K562 (cell line): ENCODE measurements around the gene ZNF559. TPM values are rescaled to one million over a fixed set of nuclear protein-coding genes. Genes with fewer than 3 reads are reported as not detected.
A peak's percentile ranks its signal among the peaks of the same experiment; 100 is the strongest.

Experiments
- ATAC-seq: fragments of 200-7000 bp; cut with Tn5 transposase; 3 replicates; pipeline ENCODE4 v1.9.1; 2020; ENCODE audit warnings: moderate library complexity
- BruUV-seq: library from RNA; stranded (reverse); fragments of 400-500 nt; replicated peaks from 2 replicates; lab custom pipeline; 2021; lab: Mats Ljungman, UMichigan
- CTCF ChIA-PET: fragments of 300-600 bp; formaldehyde crosslinking; extraction: SDS; loops from one replicate; lab custom pipeline; 2021; ENCODE audit warnings: low intra/inter-chr PET ratio; lab: Yijun Ruan, JAX
- POLR2A ChIA-PET: fragments of 300-600, 350-650 bp; sonication (Branson Sonifier 250); formaldehyde crosslinking; extraction: SDS; loops from one replicate; lab custom pipeline; 2021; ENCODE audit warnings: antibody characterized with exemption, inconsistent platforms; lab: Yijun Ruan, JAX
- DNase-seq, 4 experiments: peaks; one replicate each; pipeline versions ENCODE4 v3.0.0 to v3.0.0-alpha.2; 2011 to 2018; ENCODE audit warnings: low spot score in 3 of 4, mixed read lengths in 3 of 4; ENCODE audit errors: extremely low read depth in 1 of 4
- FAIRE-seq: peaks from 2 replicates; lab custom pipeline; 2011; peaks lifted over from hg19 to GRCh38; lab: Jason Lieb, UNC
- H2AFZ ChIP-seq: 2 replicates; pipeline ENCODE4 v1.6.0; 2011; ENCODE audit warnings: low read depth, low read length, control low read depth, inconsistent platforms
- H3K27ac ChIP-seq: fragments of 200-600 bp; 3 replicates; pipeline ENCODE4 v1.8.0; 2011; ENCODE audit warnings: low read depth, mild to moderate bottlenecking, control low read depth, inconsistent platforms, low read length, moderate library complexity, mixed read lengths; ENCODE audit errors: extremely low read depth
- H3K27me3 ChIP-seq, 2 experiments: fragments of 300-600 bp in 1 of 2; 2 replicates in 1 of 2; 3 replicates in 1 of 2; pipeline versions ENCODE4 v1.6.0 to v1.8.0; 2011; ENCODE audit warnings: inconsistent platforms in 2 of 2, low read length in 2 of 2, mild to moderate bottlenecking in 1 of 2, mixed read lengths in 1 of 2, moderate library complexity in 1 of 2; ENCODE audit not compliant: control insufficient read depth in 2 of 2, insufficient read depth in 2 of 2
- H3K36me3 ChIP-seq: fragments of 300-600 bp; 3 replicates; pipeline ENCODE4 v1.8.0; 2011; ENCODE audit warnings: mild to moderate bottlenecking, low read length, inconsistent platforms; ENCODE audit not compliant: control insufficient read depth, insufficient read depth
- H3K4me1 ChIP-seq, 2 experiments: fragments of 200-600 bp in 1 of 2; replicated peaks in 1 of 2; 2 replicates in 1 of 2; 3 replicates in 1 of 2; pipeline versions ENCODE4 v1.5.1 to v1.8.0; 2011; ENCODE audit warnings: inconsistent platforms in 2 of 2, low read length in 2 of 2, mild to moderate bottlenecking in 1 of 2, mixed read lengths in 1 of 2, moderate library complexity in 1 of 2; ENCODE audit not compliant: control insufficient read depth in 2 of 2, insufficient read depth in 2 of 2
- H3K4me2 ChIP-seq: 2 replicates; pipeline ENCODE4 v1.6.1; 2011; ENCODE audit warnings: low read length, control low read depth, inconsistent platforms, mixed read lengths; ENCODE audit not compliant: insufficient read depth
- H3K4me3 ChIP-seq: fragments of 200-600 bp; sonication (generic), shearing (Covaris generic); 2 replicates; pipeline ENCODE4 v1.5.1; 2016; ENCODE audit warnings: control low read depth, inconsistent platforms
- H3K79me2 ChIP-seq: fragments of 200-600 bp; 3 replicates; pipeline ENCODE4 v1.8.0; 2011; ENCODE audit warnings: low read length, inconsistent platforms; ENCODE audit not compliant: control insufficient read depth, insufficient read depth
- H3K9ac ChIP-seq, 2 experiments: 2 replicates each; pipeline versions ENCODE4 v1.6.0 to v1.6.1; 2011; ENCODE audit warnings: low read depth in 2 of 2, low read length in 2 of 2, control low read depth in 1 of 2, inconsistent platforms in 1 of 2, mild to moderate bottlenecking in 1 of 2, mixed read lengths in 1 of 2; ENCODE audit not compliant: insufficient read depth in 1 of 2
- H3K9me1 ChIP-seq: one replicate; pipeline ENCODE4 v1.6.0; 2011; ENCODE audit warnings: inconsistent platforms, mild to moderate bottlenecking, low read length, moderate library complexity; ENCODE audit not compliant: control insufficient read depth, insufficient read depth
- H3K9me3 ChIP-seq: replicated peaks from 2 replicates; pipeline ENCODE4 v1.5.1; 2011; ENCODE audit warnings: low read depth, low read length, inconsistent platforms; ENCODE audit not compliant: control insufficient read depth, insufficient read depth
- H4K20me1 ChIP-seq: replicated peaks from 2 replicates; pipeline ENCODE4 v1.6.1; 2011; ENCODE audit warnings: low read length, inconsistent platforms, mixed read lengths; ENCODE audit not compliant: control insufficient read depth, insufficient read depth
- CREBBP ChIP-seq: IDR thresholded peaks from one replicate; pipeline ENCODE4 v1.6.1; 2012; ENCODE audit warnings: low read depth, mild to moderate bottlenecking, control low read depth, inconsistent platforms, low read length
- CTCF ChIP-seq, 3 experiments: IDR thresholded peaks in 2 of 3; conservative IDR thresholded peaks in 1 of 3; 2 replicates each; pipeline ENCODE4 v1.5.1; 2011 to 2012; ENCODE audit warnings: low read length in 3 of 3, mild to moderate bottlenecking in 3 of 3, control low read depth in 2 of 3, improper control_type of control experiment in 1 of 3, inconsistent platforms in 1 of 3, low read depth in 1 of 3, mixed read lengths in 1 of 3, moderate library complexity in 1 of 3; ENCODE audit not compliant: insufficient read depth in 2 of 3
- CTCFL ChIP-seq: IDR thresholded peaks from 2 replicates; pipeline ENCODE4 v1.6.1; 2011; ENCODE audit warnings: borderline replicate concordance, low read depth, mild to moderate bottlenecking, moderate library complexity, low read length; ENCODE audit not compliant: insufficient read depth, poor library complexity, severe bottlenecking
- HCFC1 ChIP-seq: IDR thresholded peaks from 2 replicates; pipeline ENCODE4 v1.6.1; 2012; ENCODE audit warnings: low read depth, low read length, improper control_type of control experiment
- HMGXB4 ChIP-seq: sonication (generic); formaldehyde crosslinking; IDR thresholded peaks from 2 replicates; pipeline ENCODE4 v1.8.1; 2023; ENCODE audit warnings: mild to moderate bottlenecking, missing genetic modification reagents
- KLF1 ChIP-seq: fragments of 450-650 bp; IDR thresholded peaks from 2 replicates; pipeline ENCODE4 v1.6.1; 2016; ENCODE audit warnings: missing genetic modification characterization, missing compliant biosample characterization
- POLR3G ChIP-seq: IDR thresholded peaks from 2 replicates; pipeline ENCODE4 v1.6.1; 2011; ENCODE audit not compliant: insufficient read length, insufficient replicate concordance; ENCODE audit errors: extremely low read depth
- RB1 ChIP-seq: fragments of 450-650 bp; IDR thresholded peaks from 2 replicates; pipeline ENCODE4 v1.6.1; 2017; ENCODE audit warnings: low read depth, mild to moderate bottlenecking
- RBM25 ChIP-seq: fragments of 200-400 bp; formaldehyde crosslinking; IDR thresholded peaks from 2 replicates; pipeline ENCODE4 v1.6.1; 2018; ENCODE audit warnings: low read length, low read depth, moderate library complexity; ENCODE audit not compliant: severe bottlenecking
- ZNF232 ChIP-seq: sonication (generic); formaldehyde crosslinking; IDR thresholded peaks from 2 replicates; pipeline ENCODE4 v1.8.0; 2022; ENCODE audit warnings: mild to moderate bottlenecking, missing genetic modification reagents
- WGBS: fragments of 100-300 bp; shearing (Covaris generic); methylation state at CpG from one replicate; pipeline ENCODE4 v1.1.6; 2016; ENCODE audit warnings: low coverage, mixed read lengths; ENCODE audit not compliant: insufficient coverage; ENCODE audit errors: missing lambda C conversion rate; 5-methylcytosine and 5-hydroxymethylcytosine counted together
- in situ Hi-C: fragments of 300-500 bp; cut with MboI; formaldehyde crosslinking; loops from 4 replicates; pipeline ENCODE4 v1.15.0; 2018; ENCODE audit warnings: inconsistent platforms, mixed read lengths
- intact Hi-C: fragments of 100-400 bp; cut with micrococcal nuclease; formaldehyde crosslinking; loops from 2 replicates; pipeline ENCODE4 v1.14.2; 2022
- polyA plus RNA-seq, 8 experiments: library from polyadenylated mRNA; depleted of rRNA in 4 of 8; stranded (reverse) in 5 of 8; unstranded in 3 of 8; fragments of >200 nt; fragmentation: Nextera tagmentation in 2 of 8; fragmentation: Illumina TruSeq in 1 of 8; extraction: Ambion mirVana in 2 of 8; extraction: Trizol in 1 of 8; gene quantifications; 2 replicates each; pipeline versions ENCODE4 v1.2.1 to v1.2.3, GENCODE V29; 2011 to 2014; ENCODE audit warnings: inconsistent platforms in 1 of 8, missing spikeins in 1 of 8
- total RNA-seq, 7 experiments: library from RNA; depleted of rRNA in 6 of 7; stranded (reverse); fragments of >200 nt in 6 of 7; fragmentation: Illumina TruSeq in 2 of 7; extraction: Trizol in 2 of 7; gene quantifications; 2 replicates each; pipeline versions ENCODE4 v1.2.1 to v1.2.3, GENCODE V29; 2011 to 2021; ENCODE audit warnings: low replicate concordance in 1 of 7

The ZNF559 gene
- total and polyA plus RNA-seq, 9 of the 15 experiments (the other 6 are each of a cell fraction or from before 2014, with no cell fraction given): 4.0 to 21.5 (median 11.5) TPM

- H3K36me3 ChIP-seq: no peaks in the 10 kb centered on the region
- intact Hi-C loops: no loop called here
- no peaks in the 10 kb centered on the region for H3K79me2 ChIP-seq
- H3K4me3 ChIP-seq: no peak overlapping the region
- H3K9me1 ChIP-seq: no peaks in the 10 kb centered on the region
- TF ChIP-seq CTCF (IDR thresholded peaks at IDR 0.05 in 2 of 3, conservative IDR thresholded peaks at IDR 0.05 in 1 of 3; ENCODE audit: insufficient read depth in 2 of 3, low read depth in 1 of 3, low read length in 3 of 3) (no peak), RBM25 (peak; percentile 12), POLR3G (no peak)
- DNase-seq: no peak
- no peaks in the 10 kb centered on the region for H4K20me1 ChIP-seq
- no peak for FAIRE-seq
- in situ Hi-C loops: no loop called here
- CTCF ChIA-PET: no interaction called here
- no peak overlapping the region for H3K9ac ChIP-seq
- H3K9me3 ChIP-seq: peaks cover 21% of the 10 kb centered on the region
- 6% methylated on average over 2 of the region's 2 CpGs for whole genome bisulfite sequencing
- ATAC-seq: no peak
- no peak overlapping the region for H2AFZ ChIP-seq
- H3K4me1 ChIP-seq: no peaks in the 10 kb centered on the region
- no peaks in the 10 kb centered on the region for H3K27me3 ChIP-seq
- BruUV-seq: no TSS peak
- no peak overlapping the region for H3K27ac ChIP-seq
- POLR2A ChIA-PET: no interaction called here
- no peak overlapping the region for H3K4me2 ChIP-seq
These were observed 21.0 kb downstream of the ZNF559 start for GRCh38 chr19:9345005-9345404.

- Histone ChIP-seq H3K4me1 (no peaks in the 10 kb centered on the region), H3K79me2 (no peaks in the 10 kb centered on the region), H3K9me1 (no peaks in the 10 kb centered on the region), H3K36me3 (no peaks in the 10 kb centered on the region), H3K4me2 (no peak overlapping the region), H3K27me3 (no peaks in the 10 kb centered on the region), H3K27ac (no peak overlapping the region), H4K20me1 (no peaks in the 10 kb centered on the region), H2AFZ (no peak overlapping the region), H3K4me3 (no peak overlapping the region), H3K9me3 (peaks cover 2% of the 10 kb centered on the region; the same call in 1 of the 2 replicates), H3K9ac (no peak overlapping the region)
- ChIA-PET POLR2A (no interaction called here), CTCF (no interaction called here)
- BruUV-seq: no TSS peak
- whole genome bisulfite sequencing: 50% methylated on average over 3 of the region's 3 CpGs
- FAIRE-seq (no peak), ATAC-seq (no peak), DNase-seq (no peak)
- intact Hi-C loops (no loop called here), in situ Hi-C loops (no loop called here)
- no peak for TF ChIP-seq ZNF232 (CRISPR knock-in tag)
- no peak for TF ChIP-seq HCFC1
- no peak for TF ChIP-seq KLF1
- TF ChIP-seq CREBBP: no peak
- TF ChIP-seq CTCFL: no peak
- TF ChIP-seq RB1: no peak
- no peak for TF ChIP-seq HMGXB4 (CRISPR knock-in tag)
These were observed 24.3 kb downstream of the ZNF559 start for GRCh38 chr19:9348253-9348652.
